HG02852 (cell line): ENCODE data around the gene MIB2.
A peak's percentile ranks its signal among the peaks of the same experiment; 100 is the strongest.
"Not testable (repeated sequence)": the region's sequence is repeated elsewhere in the genome, so short reads cannot be mapped to it uniquely, and the experiment has no call there.

ENCODE experiments used
- ATAC-seq: cut with Tn5 transposase; IDR thresholded peaks from one replicate; pipeline ENCODE4 v1.9.1; 2021; ENCODE audit warnings: mild to moderate bottlenecking, moderate library complexity; ENCODE audit not compliant: unreplicated experiment

MIB2 gene

GRCh38 chr1:1615256-1616044, at the start of gene MIB2:
MIB2 (plus strand) TSS chr1:1615500; CDS start chr1:1623453, 7,953 bp downstream.
- peak; percentile 83 for ATAC-seq

GRCh38 chr1:1567152-1567875, 48.0 kb upstream of the MIB2 start:
- no peak for ATAC-seq

GRCh38 chr1:1567891-1568291, 47.4 kb upstream of the MIB2 start:
- no peak for ATAC-seq

- no peak for ATAC-seq
These were observed 46.0 kb upstream of the MIB2 start for GRCh38 chr1:1569341-1569740.

- ATAC-seq = peak; percentile 64
These were observed 41.2 kb upstream of the MIB2 start for GRCh38 chr1:1573843-1574720.

GRCh38 chr1:1574721-1575537, 40.4 kb upstream of the MIB2 start, which contains the start of gene SSU72:
SSU72 (minus strand) TSS chr1:1574863; CDS start chr1:1574557, 306 bp downstream.
- ATAC-seq = peak; percentile 78

GRCh38 chr1:1577367-1578011, 37.8 kb upstream of the MIB2 start:
- ATAC-seq = no peak

- no peak for ATAC-seq
These were observed 36.8 kb upstream of the MIB2 start for GRCh38 chr1:1578371-1578940.

GRCh38 chr1:1582585-1583346, 32.5 kb upstream of the MIB2 start:
- ATAC-seq = no peak

GRCh38 chr1:1583347-1584010, 31.8 kb upstream of the MIB2 start:
- no peak for ATAC-seq

GRCh38 chr1:1591452-1591851, 23.8 kb upstream of the MIB2 start:
- ATAC-seq = no peak

- no peak for ATAC-seq
These were observed 21.3 kb upstream of the MIB2 start for GRCh38 chr1:1593834-1594601.

- no peak for ATAC-seq
These were observed 20.6 kb upstream of the MIB2 start for GRCh38 chr1:1594602-1595260.

- not testable (repeated sequence) for ATAC-seq
These were observed 20.0 kb upstream of the MIB2 start for GRCh38 chr1:1595341-1595740.

- ATAC-seq = no peak
These were observed 18.6 kb upstream of the MIB2 start for GRCh38 chr1:1596493-1597274.

- no peak for ATAC-seq
These were observed 17.9 kb upstream of the MIB2 start for GRCh38 chr1:1597275-1597930.
